Mucosa of stomach (tissue), 1 donor: ENCODE results near the gene FRAT1.
"Not testable (repeated sequence)": the region's sequence is repeated elsewhere in the genome, so short reads cannot be mapped to it uniquely, and the experiment has no call there.

ENCODE experiments used
- H3K27me3 ChIP-seq: one replicate; pipeline ENCODE4 v1.7.0; 2013; ENCODE audit warnings: mild to moderate bottlenecking, low read length; ENCODE audit not compliant: control insufficient read depth, insufficient read depth
- H3K36me3 ChIP-seq: one replicate; pipeline ENCODE4 v1.7.0; 2013; ENCODE audit warnings: low read length; ENCODE audit not compliant: control insufficient read depth, insufficient read depth
- H3K4me1 ChIP-seq: one replicate; pipeline ENCODE4 v1.7.0; 2013; ENCODE audit warnings: mild to moderate bottlenecking, low read length; ENCODE audit not compliant: control insufficient read depth, insufficient read depth
- H3K4me3 ChIP-seq: one replicate; pipeline ENCODE4 v1.7.0; 2013; ENCODE audit warnings: low read length
- H3K9ac ChIP-seq: one replicate; pipeline ENCODE4 v1.7.0; 2013; ENCODE audit warnings: mild to moderate bottlenecking, low read length, moderate library complexity
- H3K9me3 ChIP-seq: one replicate; pipeline ENCODE4 v1.7.0; 2013; ENCODE audit warnings: mild to moderate bottlenecking, low read length, moderate library complexity; ENCODE audit not compliant: control insufficient read depth
- donor health status: Pancreatic carcinoma.

FRAT1 gene

DNA sequence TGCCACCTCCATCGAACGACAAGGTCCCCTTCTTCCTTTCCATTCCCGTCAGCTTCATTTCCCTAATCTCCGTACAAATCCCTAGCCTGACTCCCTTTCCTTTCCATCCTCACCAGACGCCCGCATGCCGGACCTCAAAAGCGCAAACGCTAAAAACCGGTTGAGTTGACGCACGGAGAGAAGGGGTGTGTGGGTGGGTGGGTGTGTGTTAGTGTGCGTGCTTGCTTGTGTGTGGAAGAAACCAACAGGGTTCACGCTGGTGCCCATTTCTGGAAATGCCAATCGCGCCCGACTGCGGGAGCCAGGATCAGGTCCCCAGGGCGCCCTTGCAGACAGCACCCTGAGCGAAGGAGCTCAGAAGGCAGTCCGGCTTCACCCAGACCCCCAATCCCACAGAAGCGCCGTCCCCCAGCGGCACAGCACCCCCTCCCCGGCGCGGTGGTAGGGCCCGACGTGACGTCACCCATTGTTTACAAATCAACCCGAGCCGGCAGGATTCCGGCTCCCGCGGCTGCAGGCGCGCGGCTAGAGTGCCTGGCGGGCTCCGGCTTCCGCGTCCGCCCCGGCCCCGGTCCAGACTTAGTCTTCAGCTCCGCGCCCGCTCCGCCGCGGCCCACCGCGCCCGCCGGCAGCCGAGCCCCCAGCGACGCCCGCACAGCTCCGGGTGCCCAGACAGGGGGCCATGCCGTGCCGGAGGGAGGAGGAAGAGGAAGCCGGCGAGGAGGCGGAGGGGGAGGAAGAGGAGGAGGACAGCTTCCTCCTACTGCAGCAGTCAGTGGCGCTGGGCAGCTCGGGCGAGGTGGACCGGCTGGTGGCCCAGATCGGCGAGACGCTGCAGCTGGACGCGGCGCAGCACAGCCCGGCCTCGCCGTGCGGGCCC is at the start of gene FRAT1:
FRAT1 (plus strand) TSS at position 500 of the 880 bp plus-strand sequence; CDS start at position 683, 183 bp downstream.
- Histone ChIP-seq H3K9me3 (no peaks in the 10 kb centered on the region), H3K4me1 (peaks cover 17% of the 10 kb centered on the region), H3K27me3 (no peaks in the 10 kb centered on the region)

GRCh38 chr10:97270523-97271154 is 48.4 kb upstream of the FRAT1 start:
- Histone ChIP-seq H3K9me3 (no peaks in the 10 kb centered on the region), H3K9ac (no peak overlapping the region), H3K27me3 (no peaks in the 10 kb centered on the region), H3K4me3 (no peak overlapping the region), H3K36me3 (no peaks in the 10 kb centered on the region), H3K4me1 (no peaks in the 10 kb centered on the region)

More for the DNA sequence above, at the start of gene FRAT1:
- Histone ChIP-seq H3K9ac (peak within 1 kb of the TSS; percentile 89), H3K4me3 (peak within 1 kb of the TSS; percentile 71), H3K36me3 (no peaks in the 10 kb centered on the region)

DNA sequence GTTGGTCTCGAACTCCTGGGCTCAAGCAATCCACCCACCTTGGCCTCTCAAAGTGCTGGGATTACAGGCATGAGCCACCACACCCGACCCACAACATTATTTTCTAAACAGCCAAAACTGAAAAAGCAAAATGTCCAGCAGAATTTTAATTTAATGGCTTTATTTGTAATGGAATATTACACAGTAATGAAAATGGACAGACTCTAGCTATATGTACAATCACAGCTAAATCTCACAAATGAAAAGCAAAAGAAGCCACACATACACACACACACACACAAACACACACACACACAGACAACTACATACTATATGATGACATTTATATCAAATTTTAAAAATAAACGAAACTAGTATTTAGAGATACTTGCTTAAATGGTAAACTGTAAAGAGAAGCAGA is 45.4 kb upstream of the FRAT1 start:
- Histone ChIP-seq H3K4me1 (peaks cover 2% of the 10 kb centered on the region), H3K4me3 (no peak overlapping the region)

DNA sequence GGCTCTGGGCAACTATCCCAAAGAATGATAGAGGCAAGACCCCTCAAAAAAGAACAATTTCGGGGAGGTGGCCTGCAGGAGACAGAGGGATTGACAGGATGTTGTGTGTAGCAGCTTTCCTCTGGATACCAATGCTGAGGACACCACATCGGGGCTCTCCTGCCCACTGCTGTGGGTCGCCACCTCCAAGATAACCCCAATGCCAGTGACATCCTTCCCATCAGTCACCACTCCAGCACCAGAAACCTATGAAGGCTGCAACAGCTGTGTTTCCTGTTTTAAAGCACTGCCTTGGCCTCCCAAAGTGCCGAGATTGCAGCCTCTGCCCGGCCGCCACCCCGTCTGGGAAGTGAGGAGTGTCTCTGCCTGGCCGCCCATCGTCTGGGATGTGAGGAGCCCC is 44.2 kb upstream of the FRAT1 start:
- Histone ChIP-seq H3K9me3 (no peaks in the 10 kb centered on the region), H3K9ac (no peak overlapping the region), H3K4me3 (no peak overlapping the region), H3K27me3 (no peaks in the 10 kb centered on the region), H3K36me3 (no peaks in the 10 kb centered on the region), H3K4me1 (peaks cover 11% of the 10 kb centered on the region)

More for the DNA sequence above, 45.4 kb upstream of the FRAT1 start:
- Histone ChIP-seq H3K36me3 (no peaks in the 10 kb centered on the region), H3K9ac (no peak overlapping the region), H3K9me3 (no peaks in the 10 kb centered on the region), H3K27me3 (no peaks in the 10 kb centered on the region)

GRCh38 chr10:97277551-97277950 is 41.5 kb upstream of the FRAT1 start:
- H3K4me3 ChIP-seq = no peak overlapping the region
- H3K4me1 ChIP-seq = peaks cover 11% of the 10 kb centered on the region
- H3K27me3 ChIP-seq = no peaks in the 10 kb centered on the region
- H3K36me3 ChIP-seq = no peaks in the 10 kb centered on the region
- no peak overlapping the region for H3K9ac ChIP-seq
- H3K9me3 ChIP-seq = no peaks in the 10 kb centered on the region

DNA sequence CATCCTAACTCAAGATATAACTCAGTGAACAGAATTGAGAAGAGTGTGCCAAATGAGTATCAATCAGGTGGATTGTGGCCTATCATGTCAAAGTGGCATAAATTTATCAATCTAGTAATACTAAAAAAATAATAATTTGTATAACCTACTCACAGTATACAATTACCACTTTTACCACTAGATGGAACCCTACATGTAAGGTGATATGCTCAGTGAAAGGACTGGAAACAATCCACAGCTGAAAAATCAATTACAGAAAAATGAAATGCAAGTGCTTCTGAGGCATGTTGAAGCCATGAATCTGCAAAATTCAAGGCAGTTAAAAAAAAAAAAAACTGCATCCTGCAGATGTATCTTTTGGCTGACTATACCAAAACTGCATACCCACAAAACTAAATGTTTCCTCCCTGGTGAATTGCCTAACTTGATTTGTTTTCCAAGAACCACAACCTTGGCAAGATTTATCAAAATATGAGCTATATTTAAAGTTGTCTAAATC is 40.5 kb upstream of the FRAT1 start:
- Histone ChIP-seq H3K4me1 (peaks cover 11% of the 10 kb centered on the region), H3K4me3 (no peak overlapping the region), H3K9me3 (no peaks in the 10 kb centered on the region), H3K9ac (no peak overlapping the region), H3K36me3 (no peaks in the 10 kb centered on the region), H3K27me3 (no peaks in the 10 kb centered on the region)

DNA sequence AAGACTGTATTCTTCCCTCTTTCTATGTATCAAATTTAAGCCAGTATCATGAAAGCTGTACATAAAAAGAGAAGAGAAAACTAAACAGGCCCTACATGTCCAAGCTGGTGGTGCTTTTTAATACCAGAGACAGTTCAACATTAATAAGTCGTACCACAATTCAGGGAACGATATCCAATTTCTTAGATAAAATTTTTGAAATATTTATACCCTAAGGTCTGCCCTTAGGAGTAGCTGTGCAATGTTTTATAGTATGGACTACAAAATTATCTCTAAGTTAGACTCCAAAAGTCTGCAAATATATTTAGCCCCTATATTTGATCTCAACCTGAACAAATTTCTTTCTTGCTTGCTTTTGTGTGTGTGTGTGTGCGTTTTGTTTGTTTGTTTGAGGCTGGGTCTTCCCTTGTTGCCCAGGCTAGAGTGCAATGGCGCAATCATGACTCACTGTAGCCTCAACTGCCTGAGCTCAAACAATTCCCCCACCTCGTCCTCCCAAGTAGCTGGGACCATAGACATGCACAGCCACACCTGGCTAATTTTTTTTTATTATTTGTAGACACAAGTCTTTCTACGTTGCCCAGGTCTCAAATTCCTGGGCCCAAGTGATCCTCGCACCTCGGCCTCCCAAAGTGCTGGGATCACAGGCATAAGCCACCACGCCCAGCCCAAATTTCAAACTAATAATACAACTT is 39.8 kb upstream of the FRAT1 start:
- Histone ChIP-seq H3K36me3 (no peaks in the 10 kb centered on the region), H3K9ac (no peak overlapping the region), H3K9me3 (no peaks in the 10 kb centered on the region), H3K4me1 (peaks cover 11% of the 10 kb centered on the region), H3K4me3 (no peak overlapping the region), H3K27me3 (no peaks in the 10 kb centered on the region)

GRCh38 chr10:97280783-97281182 is 38.3 kb upstream of the FRAT1 start:
- H3K9me3 ChIP-seq = no peaks in the 10 kb centered on the region
- peaks cover 11% of the 10 kb centered on the region for H3K4me1 ChIP-seq
- no peak overlapping the region for H3K9ac ChIP-seq
- H3K4me3 ChIP-seq = no peak overlapping the region
- no peaks in the 10 kb centered on the region for H3K36me3 ChIP-seq
- no peaks in the 10 kb centered on the region for H3K27me3 ChIP-seq

DNA sequence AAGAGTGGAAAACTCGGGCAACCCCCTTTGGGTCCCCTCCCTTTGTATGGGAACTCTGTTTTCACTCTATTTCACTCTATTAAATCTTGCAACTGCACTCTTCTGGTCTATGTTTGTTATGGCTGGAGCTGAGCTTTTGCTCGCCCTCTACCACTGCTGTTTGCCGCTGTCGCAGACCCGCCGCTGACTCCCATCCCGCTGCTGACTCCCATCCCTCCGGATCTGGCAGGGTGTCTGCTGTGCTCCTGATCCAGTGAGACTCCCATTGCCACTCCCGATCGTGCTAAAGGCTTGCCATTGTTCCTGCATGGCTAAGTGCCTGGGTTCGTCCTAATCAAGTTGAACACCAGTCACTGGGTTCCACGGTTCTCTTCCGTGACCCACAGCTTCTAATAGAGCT is 29.0 kb upstream of the FRAT1 start:
- H3K4me3 ChIP-seq, H3K36me3 ChIP-seq, H3K9ac ChIP-seq, H3K27me3 ChIP-seq, H3K9me3 ChIP-seq, H3K4me1 ChIP-seq: not testable (repeated sequence)

GRCh38 chr10:97290576-97291356 is 28.3 kb upstream of the FRAT1 start:
- not testable (repeated sequence) for H3K9ac ChIP-seq, H3K4me1 ChIP-seq, H3K27me3 ChIP-seq, H3K9me3 ChIP-seq, H3K36me3 ChIP-seq
- H3K4me3 ChIP-seq = peak overlapping the region; percentile 80

- peaks cover 10% of the 10 kb centered on the region for H3K4me1 ChIP-seq
- H3K27me3 ChIP-seq = no peaks in the 10 kb centered on the region
- H3K4me3 ChIP-seq = peak overlapping the region; percentile 80
- H3K9ac ChIP-seq = peak overlapping the region; percentile 84
- H3K9me3 ChIP-seq = no peaks in the 10 kb centered on the region
- H3K36me3 ChIP-seq = no peaks in the 10 kb centered on the region
Observed at GRCh38 chr10:97291357-97292096, 27.5 kb upstream of the FRAT1 start.
